Keratinocyte (primary cell): ENCODE measurements around the gene SH3GLB2.

Source experiments
- EZH2 ChIP-seq: IDR thresholded peaks from one replicate; pipeline ENCODE4 v1.6.1; 2012; ENCODE audit warnings: inconsistent platforms, mild to moderate bottlenecking, low read length, moderate library complexity
- TF ChIP-seq, protein P1 (sequence below), 3 experiments: IDR thresholded peaks in 1 of 3; conservative IDR thresholded peaks in 1 of 3; optimal IDR thresholded peaks in 1 of 3; 2 replicates in 2 of 3; 3 replicates in 1 of 3; pipeline versions ENCODE3 to v1.5.1; 2011; ENCODE audit warnings: low read length in 3 of 3, mild to moderate bottlenecking in 3 of 3, moderate library complexity in 2 of 3, control low read depth in 1 of 3, inconsistent platforms in 1 of 3; ENCODE audit not compliant: insufficient read depth in 2 of 3; ENCODE audit errors: extremely low read depth in 1 of 3

DNA sequence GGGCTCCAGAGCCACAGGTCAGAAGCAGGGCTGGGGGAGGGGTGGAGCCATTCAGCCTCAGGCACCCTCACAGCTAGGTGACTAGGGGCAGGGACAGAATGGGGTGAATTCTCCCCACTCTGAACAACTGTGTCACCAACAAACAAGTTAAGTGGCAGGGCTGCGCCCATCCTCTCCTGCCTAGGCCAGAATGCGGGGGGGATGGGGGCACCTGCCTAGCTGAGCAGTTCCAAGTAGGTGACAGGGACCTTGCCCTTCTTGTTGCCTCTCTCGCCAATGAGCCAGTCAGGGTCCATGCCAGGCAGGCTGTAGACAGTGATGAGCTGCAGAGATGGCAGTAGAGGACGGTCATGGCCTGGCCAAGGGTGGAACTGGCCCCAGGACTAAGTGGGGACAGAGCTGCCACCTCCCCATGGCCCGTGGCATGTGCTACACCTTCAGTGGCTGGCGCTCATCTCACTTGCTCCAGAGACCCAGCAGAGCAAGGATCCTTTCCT lies 19.6 kb downstream of the SH3GLB2 start:
- TF ChIP-seq, protein P1, sequence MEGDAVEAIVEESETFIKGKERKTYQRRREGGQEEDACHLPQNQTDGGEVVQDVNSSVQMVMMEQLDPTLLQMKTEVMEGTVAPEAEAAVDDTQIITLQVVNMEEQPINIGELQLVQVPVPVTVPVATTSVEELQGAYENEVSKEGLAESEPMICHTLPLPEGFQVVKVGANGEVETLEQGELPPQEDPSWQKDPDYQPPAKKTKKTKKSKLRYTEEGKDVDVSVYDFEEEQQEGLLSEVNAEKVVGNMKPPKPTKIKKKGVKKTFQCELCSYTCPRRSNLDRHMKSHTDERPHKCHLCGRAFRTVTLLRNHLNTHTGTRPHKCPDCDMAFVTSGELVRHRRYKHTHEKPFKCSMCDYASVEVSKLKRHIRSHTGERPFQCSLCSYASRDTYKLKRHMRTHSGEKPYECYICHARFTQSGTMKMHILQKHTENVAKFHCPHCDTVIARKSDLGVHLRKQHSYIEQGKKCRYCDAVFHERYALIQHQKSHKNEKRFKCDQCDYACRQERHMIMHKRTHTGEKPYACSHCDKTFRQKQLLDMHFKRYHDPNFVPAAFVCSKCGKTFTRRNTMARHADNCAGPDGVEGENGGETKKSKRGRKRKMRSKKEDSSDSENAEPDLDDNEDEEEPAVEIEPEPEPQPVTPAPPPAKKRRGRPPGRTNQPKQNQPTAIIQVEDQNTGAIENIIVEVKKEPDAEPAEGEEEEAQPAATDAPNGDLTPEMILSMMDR (optimal IDR thresholded peaks at IDR 0.05 in 1 of 3, IDR thresholded peaks at IDR 0.05 in 1 of 3, conservative IDR thresholded peaks at IDR 0.05 in 1 of 3; ENCODE audit: extremely low read depth in 1 of 3, insufficient read depth in 2 of 3, low read length in 3 of 3): no peak
- no peak for TF ChIP-seq EZH2
